ENCODE data around the gene ITGA7.

DNA sequence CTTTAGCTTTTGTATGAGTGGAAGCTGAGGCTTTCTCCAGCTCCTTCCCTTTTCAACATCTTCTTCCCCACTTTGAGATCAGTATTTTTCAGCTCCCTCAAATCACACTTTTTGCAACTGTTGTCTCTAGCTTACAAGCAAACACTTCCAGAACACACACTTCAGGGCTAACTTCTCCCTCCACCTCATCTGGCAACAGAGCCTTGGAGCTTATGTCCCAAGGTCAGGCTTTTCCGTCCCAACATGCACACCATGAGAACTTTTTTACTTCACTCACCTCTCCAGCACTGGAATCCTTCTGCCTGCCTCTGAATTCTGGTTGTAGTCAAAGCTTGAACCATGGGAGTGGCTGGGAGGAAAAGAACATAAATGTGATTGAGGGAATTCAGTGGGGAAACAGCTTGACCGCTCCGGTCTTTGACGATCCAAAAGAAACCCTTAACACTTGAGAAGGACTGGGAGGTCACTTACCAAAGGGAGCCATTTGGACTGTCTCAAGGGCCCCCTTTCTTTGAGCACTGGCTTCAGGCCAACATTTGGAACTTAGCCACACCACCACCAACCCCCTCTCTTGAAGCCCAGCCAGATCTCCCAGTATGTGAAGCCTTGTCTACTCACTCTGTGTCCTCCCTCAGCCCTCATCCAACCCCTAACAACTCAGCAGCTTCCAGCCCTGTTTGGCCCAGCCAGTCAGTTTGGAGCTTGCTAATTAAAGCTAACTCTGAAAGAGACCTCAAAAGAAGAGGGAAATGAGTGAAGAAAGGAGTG is 4.3 kb upstream of the ITGA7 start:
- TF ChIP-seq POLR2AphosphoS5 (IDR thresholded peaks at IDR 0.05; ENCODE audit: insufficient read depth in 1 of 2, low read depth in 1 of 2) = no peak
- TF ChIP-seq, protein P1, sequence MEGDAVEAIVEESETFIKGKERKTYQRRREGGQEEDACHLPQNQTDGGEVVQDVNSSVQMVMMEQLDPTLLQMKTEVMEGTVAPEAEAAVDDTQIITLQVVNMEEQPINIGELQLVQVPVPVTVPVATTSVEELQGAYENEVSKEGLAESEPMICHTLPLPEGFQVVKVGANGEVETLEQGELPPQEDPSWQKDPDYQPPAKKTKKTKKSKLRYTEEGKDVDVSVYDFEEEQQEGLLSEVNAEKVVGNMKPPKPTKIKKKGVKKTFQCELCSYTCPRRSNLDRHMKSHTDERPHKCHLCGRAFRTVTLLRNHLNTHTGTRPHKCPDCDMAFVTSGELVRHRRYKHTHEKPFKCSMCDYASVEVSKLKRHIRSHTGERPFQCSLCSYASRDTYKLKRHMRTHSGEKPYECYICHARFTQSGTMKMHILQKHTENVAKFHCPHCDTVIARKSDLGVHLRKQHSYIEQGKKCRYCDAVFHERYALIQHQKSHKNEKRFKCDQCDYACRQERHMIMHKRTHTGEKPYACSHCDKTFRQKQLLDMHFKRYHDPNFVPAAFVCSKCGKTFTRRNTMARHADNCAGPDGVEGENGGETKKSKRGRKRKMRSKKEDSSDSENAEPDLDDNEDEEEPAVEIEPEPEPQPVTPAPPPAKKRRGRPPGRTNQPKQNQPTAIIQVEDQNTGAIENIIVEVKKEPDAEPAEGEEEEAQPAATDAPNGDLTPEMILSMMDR (IDR thresholded peaks at IDR 0.05) = no peak
- no peak for TF ChIP-seq POLR2A (IDR thresholded peaks at IDR 0.05)
